Cardiac septum (tissue), 1 donor: ENCODE data around the gene INMT. TPM values are rescaled to one million over a fixed set of nuclear protein-coding genes. Genes with fewer than 3 reads are reported as not detected.
"Not testable (repeated sequence)": the region's sequence is repeated elsewhere in the genome, so short reads cannot be mapped to it uniquely, and the experiment has no call there.

Source experiments
- DNase-seq: peaks from one replicate; pipeline ENCODE4 v3.0.0-alpha.2; 2020; ENCODE audit warnings: low spot score
- intact Hi-C: fragments of 100-400 bp; cut with DNase I; formaldehyde crosslinking; loops from one replicate; pipeline ENCODE4 v1.14.0; 2022
- long read RNA-seq: library from polyadenylated mRNA; unstranded; transcript quantifications from one replicate; pipeline ENCODE4 v2.0.0, GENCODE V29; 2021
- total RNA-seq: library from RNA; stranded (reverse); fragmentation: NEBNext Ultra II Directional; extraction: Animal tissue kit (Norgen Biotek cat#: 25700); gene quantifications from one replicate; pipeline ENCODE4 v1.2.1, GENCODE V29; 2021
- donor health status: DM: no; HTN: no; CAD: no.

The INMT gene
- total RNA-seq, result 17.3 TPM
- long read RNA-seq, partial matches to known transcripts, result 0 of 2 reads
- long read RNA-seq, other reads (novel, unspliced or antisense), result 1 of 2 reads

DNA sequence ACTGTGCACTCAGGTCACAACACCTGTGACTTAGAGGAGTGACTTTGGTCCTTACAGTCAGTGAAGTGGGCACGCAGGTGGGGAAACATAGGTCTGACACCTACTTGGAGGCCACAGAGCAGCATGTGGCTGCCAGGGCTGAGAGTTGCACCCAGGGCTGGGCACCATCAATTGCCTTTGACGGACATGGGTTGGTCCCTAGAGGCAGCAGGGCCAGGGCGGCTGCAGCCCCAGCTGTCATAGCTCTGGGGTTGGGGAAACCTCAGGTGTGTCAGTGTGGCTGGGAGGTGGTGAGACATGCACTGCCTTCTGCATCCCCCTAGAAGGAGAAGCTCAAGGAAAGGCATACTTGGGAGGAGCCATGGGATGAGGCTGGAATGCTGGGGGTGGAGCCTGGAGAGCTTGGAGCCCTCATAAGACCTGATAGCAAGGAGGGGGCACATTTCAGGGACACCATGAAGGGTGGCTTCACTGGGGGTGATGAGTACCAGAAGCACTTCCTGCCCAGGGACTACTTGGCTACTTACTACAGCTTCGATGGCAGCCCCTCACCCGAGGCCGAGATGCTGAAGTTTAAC, at the start of gene INMT:
Gene INMT (plus strand): TSS at position 440 of the 578 bp plus-strand sequence. CDS start 16 bp downstream, at position 456.
- no peak for DNase-seq
- intact Hi-C loops, result loop anchor here (5.0 kb wide), 2 partner anchors 46 to 161 kb away; partner anchors contain the start of gene AQP1

DNA sequence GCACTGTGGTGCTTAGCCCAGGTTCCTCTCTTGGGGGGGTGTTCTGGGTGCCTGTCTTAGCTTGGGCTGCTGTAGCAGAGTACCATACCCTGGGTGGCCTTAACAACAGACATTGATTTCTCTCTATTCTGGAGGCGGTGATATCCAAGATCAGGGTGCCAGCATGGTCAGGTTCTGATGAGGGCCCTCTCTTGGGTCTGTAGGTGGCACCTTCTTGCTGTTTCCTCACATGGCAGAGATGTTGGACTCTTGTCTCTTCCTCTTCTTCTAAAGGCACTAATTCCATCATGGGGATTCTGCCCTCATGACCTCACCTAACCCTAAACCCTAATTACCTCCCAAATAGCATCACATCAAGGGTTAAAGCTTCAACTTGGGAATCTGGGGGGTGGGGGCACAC, 49.7 kb upstream of the INMT start:
- intact Hi-C loops, result no loop called here
- DNase-seq, result no peak

GRCh38 chr7:30703756-30704155, 48.2 kb upstream of the INMT start:
- intact Hi-C loops, result no loop called here
- no peak for DNase-seq

DNA sequence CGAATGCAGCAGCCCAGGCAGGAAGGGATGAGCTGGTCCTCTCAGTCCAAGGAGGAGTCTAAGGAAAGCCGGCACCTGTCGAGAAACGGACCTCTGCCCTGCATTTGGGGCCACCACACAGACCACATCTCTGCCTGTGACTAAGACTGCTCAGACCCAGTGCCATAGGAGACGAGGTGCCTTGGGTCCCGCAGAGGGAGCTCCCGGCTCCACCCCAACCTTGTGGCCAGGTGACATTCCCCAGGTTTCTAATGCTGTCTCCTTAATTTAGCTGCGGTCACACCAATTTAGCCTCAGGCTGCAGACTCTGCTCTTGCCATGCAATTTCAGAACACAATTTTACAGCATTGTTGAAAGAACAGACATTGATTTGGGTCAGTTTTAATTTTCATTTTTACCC, 46.9 kb upstream of the INMT start:
- intact Hi-C loops, result no loop called here
- no peak for DNase-seq

DNA sequence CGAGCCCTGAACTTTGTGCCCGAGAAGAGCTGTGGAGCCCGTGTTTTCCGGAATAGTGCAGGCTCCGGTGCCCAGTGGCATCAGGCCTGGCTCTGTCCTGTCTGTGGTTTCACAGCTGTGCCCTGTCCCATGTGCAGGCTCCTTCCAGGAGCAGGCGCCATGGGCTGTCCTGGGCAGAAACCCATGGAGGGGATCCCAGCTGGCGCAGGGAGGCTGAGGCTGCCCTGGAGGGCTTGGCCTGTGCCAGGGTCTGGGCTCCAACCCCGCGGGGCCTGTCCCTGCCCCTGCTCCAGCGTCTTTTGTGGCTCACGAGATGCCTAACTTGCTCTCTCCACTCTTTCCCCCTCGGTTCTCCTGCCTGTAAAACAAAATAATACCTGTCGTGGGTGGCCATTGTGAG, 46.3 kb upstream of the INMT start:
- intact Hi-C loops, result no loop called here
- no peak for DNase-seq

- intact Hi-C loops, result no loop called here
- DNase-seq, result no peak
Observed at GRCh38 chr7:30706316-30706715, 45.6 kb upstream of the INMT start.

DNA sequence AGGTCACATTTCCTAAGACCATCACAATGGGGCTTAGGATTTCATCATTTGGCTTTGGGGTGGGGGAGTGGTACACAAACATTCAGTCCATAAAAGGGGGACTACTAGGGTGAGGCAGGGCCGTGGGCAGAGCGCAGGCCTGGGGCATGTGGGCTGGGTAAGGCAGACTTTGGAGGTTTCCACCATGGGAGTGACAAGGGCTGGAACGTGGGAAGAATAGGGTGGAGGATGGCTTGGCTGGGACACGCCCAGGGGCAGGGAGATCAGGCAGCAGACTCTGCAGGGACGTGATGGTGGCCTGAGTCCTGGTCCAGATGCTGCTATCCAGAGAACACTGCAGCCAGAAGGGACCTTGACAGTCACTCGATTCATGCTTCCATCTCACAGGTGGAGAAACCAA, 45.0 kb upstream of the INMT start:
- intact Hi-C loops, result no loop called here
- no peak for DNase-seq

GRCh38 chr7:30707391-30708357, 44.3 kb upstream of the INMT start:
- DNase-seq, result no peak
- intact Hi-C loops, result no loop called here

DNA sequence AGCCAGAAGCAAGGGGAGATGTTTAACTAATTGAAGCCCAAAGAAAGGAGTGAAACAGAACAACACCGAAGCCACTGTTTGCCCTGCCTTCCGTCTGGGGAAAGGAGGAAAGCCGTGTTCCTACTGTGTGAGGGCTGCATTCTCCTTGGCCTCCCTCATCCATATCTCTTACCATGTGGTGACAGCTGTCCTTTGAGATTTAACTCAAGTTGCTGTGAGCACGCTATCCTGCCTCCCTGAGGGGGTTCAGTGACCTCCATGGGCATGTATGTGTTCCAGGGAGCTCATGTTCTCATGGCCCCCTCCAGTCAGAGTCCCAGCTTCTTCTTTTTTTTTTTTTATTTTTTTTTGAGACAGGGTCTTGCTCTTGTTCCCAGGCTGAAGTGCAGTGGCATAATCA, 43.5 kb upstream of the INMT start:
- no peak for DNase-seq
- intact Hi-C loops, result no loop called here

GRCh38 chr7:30708983-30709382, 43.0 kb upstream of the INMT start:
- no peak for DNase-seq
- intact Hi-C loops, result no loop called here

DNA sequence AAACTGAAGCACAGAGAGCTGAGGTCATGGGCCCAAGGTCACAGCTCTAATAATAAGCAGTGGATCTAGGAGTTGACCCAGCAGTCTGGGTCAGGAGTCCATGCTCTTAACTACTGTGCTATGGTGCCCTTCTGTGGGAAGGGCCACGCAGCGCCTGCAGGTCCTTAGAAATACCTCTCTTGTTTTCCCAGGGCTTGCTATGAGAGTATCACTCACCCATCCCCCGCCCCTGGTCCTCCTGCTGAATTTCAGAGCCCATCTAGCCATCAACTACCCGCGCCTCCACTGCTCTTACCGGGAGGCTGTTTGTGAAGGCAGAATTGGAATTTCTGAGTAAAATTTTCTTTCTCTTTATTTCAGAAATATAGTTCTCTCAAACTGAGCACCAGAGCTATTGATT, 42.4 kb upstream of the INMT start:
- intact Hi-C loops, result no loop called here
- DNase-seq, result no peak

DNA sequence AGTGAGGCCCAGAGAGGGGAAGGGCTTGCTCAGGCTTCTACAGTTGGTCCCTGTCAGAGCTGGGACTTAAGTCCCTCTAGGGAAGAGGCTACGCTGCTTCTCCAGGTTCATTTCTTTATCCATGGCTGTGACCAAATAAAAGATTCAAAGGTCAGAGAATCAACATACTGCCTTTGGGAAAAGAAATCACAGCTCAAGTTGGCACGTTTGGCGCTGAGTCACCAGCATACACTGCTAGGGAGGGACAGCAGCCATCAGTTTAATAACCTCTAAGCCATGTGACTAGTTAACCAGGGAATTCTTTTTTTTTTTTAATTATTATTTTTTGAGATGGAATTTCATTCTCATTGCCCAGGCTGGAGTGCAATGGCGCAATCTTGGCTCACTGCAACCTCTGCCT, 41.3 kb upstream of the INMT start:
- no peak for DNase-seq
- intact Hi-C loops, result no loop called here

- intact Hi-C loops, result no loop called here
- DNase-seq, result no peak
Observed at GRCh38 chr7:30713392-30713791, 38.5 kb upstream of the INMT start.

GRCh38 chr7:30714129-30714528, 37.8 kb upstream of the INMT start:
- DNase-seq, result no peak
- intact Hi-C loops, result no loop called here

- intact Hi-C loops, result no loop called here
- DNase-seq, result no peak
Observed at GRCh38 chr7:30717181-30717580, 34.8 kb upstream of the INMT start.

GRCh38 chr7:30719434-30719833, 32.5 kb upstream of the INMT start:
- DNase-seq, intact Hi-C loops: not testable (repeated sequence)

DNA sequence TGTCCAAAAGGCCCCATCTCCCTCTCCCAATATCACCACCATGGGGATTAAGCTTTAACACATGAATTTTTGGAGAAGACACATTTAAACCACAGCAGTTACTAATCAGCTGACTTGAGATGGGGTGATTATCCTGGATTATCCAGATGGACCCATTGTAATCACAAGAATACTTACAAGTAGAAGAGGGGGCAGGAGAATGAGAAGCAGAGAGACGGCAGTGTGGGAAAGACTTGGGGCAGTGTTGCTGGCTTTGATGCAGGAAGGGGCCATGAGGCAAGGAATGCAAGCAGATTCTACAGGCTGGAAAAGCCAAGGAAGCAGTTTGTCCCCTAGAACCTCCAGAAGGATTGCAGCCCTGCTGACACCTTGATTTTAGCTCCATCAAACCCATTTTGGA, 30.7 kb upstream of the INMT start:
- DNase-seq, result no peak
- intact Hi-C loops, result no loop called here

DNA sequence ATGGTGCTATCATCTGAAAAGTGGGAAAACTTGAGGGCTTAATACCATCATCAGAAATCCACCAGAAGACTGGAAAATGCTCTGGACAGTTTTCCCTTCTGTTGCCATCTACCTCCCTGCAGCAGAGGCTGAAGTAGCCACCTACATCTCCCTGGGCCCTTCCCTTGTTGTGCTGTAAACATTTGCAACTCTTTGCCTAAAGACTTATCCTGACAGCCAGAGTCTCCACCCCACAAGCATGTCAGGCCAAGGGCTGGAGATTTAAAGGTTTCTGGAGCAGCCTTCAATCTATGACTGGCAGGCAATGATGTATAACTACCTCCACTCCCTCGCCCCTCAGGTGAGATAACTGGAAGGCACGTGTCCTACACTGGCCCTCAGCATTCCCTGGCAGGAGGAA, 29.7 kb upstream of the INMT start:
- no peak for DNase-seq
- intact Hi-C loops, result no loop called here

DNA sequence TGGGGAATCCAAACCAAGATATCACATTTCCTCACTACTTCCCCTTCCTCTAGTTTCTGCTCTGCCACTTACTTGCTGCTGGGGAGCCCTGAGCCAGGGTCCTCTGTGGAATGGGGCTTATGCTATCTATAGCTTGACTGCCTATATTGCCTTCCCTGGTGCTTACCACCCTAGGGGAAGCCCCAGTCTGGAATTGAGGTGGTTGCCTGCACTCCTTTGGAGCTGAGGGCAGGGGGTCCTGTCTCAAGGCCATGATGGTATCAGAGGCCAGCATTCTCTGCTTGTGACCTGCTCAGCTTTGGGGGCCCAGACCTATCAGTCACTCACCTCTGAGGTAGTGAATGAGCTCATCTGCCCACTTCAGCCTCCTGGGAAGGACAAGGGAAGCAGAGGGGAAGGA, 29.3 kb upstream of the INMT start:
- DNase-seq, result no peak
- intact Hi-C loops, result no loop called here

DNA sequence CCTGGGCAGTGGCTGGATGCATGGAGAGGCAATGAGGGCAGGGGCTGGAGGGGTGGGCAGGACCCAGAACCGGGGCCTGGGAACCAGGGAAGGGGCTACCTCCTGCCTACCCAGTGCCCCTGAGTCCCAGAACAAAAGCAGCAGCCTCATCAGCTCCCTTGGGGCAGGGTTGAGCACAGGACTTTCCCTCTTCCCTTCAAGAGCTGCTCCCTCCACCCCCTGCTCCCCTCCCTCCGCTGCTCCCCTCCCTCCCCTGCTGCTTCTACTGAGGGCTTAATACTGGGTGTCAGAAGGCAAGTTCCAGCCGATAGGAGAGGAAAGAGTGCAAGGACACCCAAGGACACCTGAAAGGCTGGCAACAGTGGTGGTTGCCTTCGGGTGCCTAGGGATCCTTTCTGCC, 28.2 kb upstream of the INMT start:
- intact Hi-C loops, result no loop called here
- no peak for DNase-seq
